ENCODE data around the gene RTTN. TPM values are rescaled to one million over a fixed set of nuclear protein-coding genes. Genes with fewer than 3 reads are reported as not detected.

Gene RTTN
- total RNA-seq, 1 experiment from 2014 or later, result 16.9 TPM

DNA sequence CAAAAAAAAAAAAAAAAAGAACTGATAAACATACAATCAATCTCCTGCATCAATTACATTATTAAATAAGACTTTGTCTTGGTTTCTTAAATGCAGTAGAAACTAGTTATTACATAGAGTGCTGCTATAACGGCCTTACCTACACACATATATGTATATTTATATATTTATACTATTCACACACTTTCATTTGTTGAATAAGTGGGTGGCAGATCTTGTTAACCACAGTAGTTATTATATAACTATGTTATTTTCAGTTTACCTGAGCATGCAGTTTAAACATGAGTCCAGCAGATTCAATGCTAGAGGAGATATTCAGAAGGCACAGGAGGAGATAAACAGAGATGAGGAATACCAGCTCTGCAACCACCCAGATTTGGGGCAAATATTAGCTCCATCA, 176.3 kb downstream of the RTTN start:
- ATAC-seq (no peak), DNase-seq (ENCODE audit: low read depth, low spot score) (no peak)
- ChIA-PET POLR2A (no interaction called here), CTCF (no interaction called here)
- TF ChIP-seq TCF7L2 (IDR thresholded peaks at IDR 0.05; ENCODE audit: low read depth, low read length) (no peak), POLR2AphosphoS5 (IDR thresholded peaks at IDR 0.05; ENCODE audit: low read depth, low read length) (no peak), SIN3A (IDR thresholded peaks at IDR 0.05; ENCODE audit: borderline replicate concordance, insufficient read depth, low read depth, low read length) (no peak)
- TF ChIP-seq, protein P1, sequence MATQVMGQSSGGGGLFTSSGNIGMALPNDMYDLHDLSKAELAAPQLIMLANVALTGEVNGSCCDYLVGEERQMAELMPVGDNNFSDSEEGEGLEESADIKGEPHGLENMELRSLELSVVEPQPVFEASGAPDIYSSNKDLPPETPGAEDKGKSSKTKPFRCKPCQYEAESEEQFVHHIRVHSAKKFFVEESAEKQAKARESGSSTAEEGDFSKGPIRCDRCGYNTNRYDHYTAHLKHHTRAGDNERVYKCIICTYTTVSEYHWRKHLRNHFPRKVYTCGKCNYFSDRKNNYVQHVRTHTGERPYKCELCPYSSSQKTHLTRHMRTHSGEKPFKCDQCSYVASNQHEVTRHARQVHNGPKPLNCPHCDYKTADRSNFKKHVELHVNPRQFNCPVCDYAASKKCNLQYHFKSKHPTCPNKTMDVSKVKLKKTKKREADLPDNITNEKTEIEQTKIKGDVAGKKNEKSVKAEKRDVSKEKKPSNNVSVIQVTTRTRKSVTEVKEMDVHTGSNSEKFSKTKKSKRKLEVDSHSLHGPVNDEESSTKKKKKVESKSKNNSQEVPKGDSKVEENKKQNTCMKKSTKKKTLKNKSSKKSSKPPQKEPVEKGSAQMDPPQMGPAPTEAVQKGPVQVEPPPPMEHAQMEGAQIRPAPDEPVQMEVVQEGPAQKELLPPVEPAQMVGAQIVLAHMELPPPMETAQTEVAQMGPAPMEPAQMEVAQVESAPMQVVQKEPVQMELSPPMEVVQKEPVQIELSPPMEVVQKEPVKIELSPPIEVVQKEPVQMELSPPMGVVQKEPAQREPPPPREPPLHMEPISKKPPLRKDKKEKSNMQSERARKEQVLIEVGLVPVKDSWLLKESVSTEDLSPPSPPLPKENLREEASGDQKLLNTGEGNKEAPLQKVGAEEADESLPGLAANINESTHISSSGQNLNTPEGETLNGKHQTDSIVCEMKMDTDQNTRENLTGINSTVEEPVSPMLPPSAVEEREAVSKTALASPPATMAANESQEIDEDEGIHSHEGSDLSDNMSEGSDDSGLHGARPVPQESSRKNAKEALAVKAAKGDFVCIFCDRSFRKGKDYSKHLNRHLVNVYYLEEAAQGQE (IDR thresholded peaks at IDR 0.05; ENCODE audit: insufficient read depth in 1 of 2, low read depth in 2 of 2, low read length in 1 of 2), result no peak
- TF ChIP-seq, protein P2, sequence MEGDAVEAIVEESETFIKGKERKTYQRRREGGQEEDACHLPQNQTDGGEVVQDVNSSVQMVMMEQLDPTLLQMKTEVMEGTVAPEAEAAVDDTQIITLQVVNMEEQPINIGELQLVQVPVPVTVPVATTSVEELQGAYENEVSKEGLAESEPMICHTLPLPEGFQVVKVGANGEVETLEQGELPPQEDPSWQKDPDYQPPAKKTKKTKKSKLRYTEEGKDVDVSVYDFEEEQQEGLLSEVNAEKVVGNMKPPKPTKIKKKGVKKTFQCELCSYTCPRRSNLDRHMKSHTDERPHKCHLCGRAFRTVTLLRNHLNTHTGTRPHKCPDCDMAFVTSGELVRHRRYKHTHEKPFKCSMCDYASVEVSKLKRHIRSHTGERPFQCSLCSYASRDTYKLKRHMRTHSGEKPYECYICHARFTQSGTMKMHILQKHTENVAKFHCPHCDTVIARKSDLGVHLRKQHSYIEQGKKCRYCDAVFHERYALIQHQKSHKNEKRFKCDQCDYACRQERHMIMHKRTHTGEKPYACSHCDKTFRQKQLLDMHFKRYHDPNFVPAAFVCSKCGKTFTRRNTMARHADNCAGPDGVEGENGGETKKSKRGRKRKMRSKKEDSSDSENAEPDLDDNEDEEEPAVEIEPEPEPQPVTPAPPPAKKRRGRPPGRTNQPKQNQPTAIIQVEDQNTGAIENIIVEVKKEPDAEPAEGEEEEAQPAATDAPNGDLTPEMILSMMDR (IDR thresholded peaks at IDR 0.05), result no peak
- in situ Hi-C loops (cut with HindIII; ENCODE audit: low pct_unique_long_range_greater_than_20kb, low sequenced_read_pairs) (no loop called here), intact Hi-C loops (cut with micrococcal nuclease; ENCODE audit: unreplicated experiment) (no loop called here)
- Histone ChIP-seq H3K4me3 (ENCODE audit: low read depth in 2 of 2, low read length in 2 of 2) (no peak overlapping the region), H3K27ac (ENCODE audit: low read length) (no peak overlapping the region), H3K36me3 (ENCODE audit: control insufficient read depth, insufficient read depth, low read length) (no peaks in the 10 kb centered on the region; the same call in 1 of the 2 replicates), H3K27me3 (ENCODE audit: control insufficient read depth, insufficient read depth, low read length) (no peaks in the 10 kb centered on the region), H3K9me3 (ENCODE audit: control insufficient read depth, insufficient read depth, low read depth, low read length) (no peaks in the 10 kb centered on the region), H3K4me1 (ENCODE audit: control insufficient read depth, insufficient read depth, low read length) (no peaks in the 10 kb centered on the region)
- no TSS peak for BruUV-seq (replicated peaks)

DNA sequence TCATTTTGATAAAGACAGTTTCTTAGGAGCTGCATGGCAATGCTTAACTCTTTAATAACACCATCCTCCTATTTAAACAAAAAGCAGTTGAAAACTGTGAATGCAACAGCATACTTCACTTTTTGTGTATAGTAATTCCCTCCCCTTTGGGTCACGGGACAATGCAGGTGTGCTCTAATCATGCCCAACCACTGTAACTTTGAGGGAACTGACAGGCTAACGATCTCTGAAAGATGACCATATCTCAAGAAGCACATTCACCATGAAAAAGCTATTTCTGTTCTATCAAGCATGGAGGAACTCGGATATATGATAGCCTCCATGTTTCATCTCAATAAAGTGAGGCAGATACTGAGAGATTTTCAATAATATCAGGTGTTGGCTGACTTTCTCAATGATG, 176.8 kb downstream of the RTTN start:
- no peak for TF ChIP-seq SIN3A (IDR thresholded peaks at IDR 0.05; ENCODE audit: borderline replicate concordance, insufficient read depth, low read depth, low read length)
- TF ChIP-seq POLR2AphosphoS5 (IDR thresholded peaks at IDR 0.05; ENCODE audit: low read depth, low read length), result no peak
- TF ChIP-seq, protein P1 (IDR thresholded peaks at IDR 0.05; ENCODE audit: insufficient read depth in 1 of 2, low read depth in 2 of 2, low read length in 1 of 2), result no peak
- no peak for TF ChIP-seq TCF7L2 (IDR thresholded peaks at IDR 0.05; ENCODE audit: low read depth, low read length)
- TF ChIP-seq, protein P2 (IDR thresholded peaks at IDR 0.05), result no peak
- intact Hi-C loops (cut with micrococcal nuclease; ENCODE audit: unreplicated experiment), result no loop called here
- Histone ChIP-seq H3K27me3 (ENCODE audit: control insufficient read depth, insufficient read depth, low read length) (no peaks in the 10 kb centered on the region), H3K27ac (ENCODE audit: low read length) (no peak overlapping the region), H3K9me3 (ENCODE audit: control insufficient read depth, insufficient read depth, low read depth, low read length) (no peaks in the 10 kb centered on the region), H3K4me3 (ENCODE audit: low read depth in 2 of 2, low read length in 2 of 2) (no peak overlapping the region), H3K36me3 (ENCODE audit: control insufficient read depth, insufficient read depth, low read length) (no peaks in the 10 kb centered on the region; the same call in 1 of the 2 replicates), H3K4me1 (ENCODE audit: control insufficient read depth, insufficient read depth, low read length) (no peaks in the 10 kb centered on the region)
- DNase-seq (ENCODE audit: low read depth, low spot score) (no peak), ATAC-seq (no peak)
- POLR2A ChIA-PET, result no interaction called here
- BruUV-seq (replicated peaks), result no TSS peak
- in situ Hi-C loops (cut with HindIII; ENCODE audit: low pct_unique_long_range_greater_than_20kb, low sequenced_read_pairs), result no loop called here
- CTCF ChIA-PET, result no interaction called here
